ENCODE data around the gene GALNT9.

Gene GALNT9

GRCh38 chr12:132217371-132217770, 112.0 kb downstream of the GALNT9 start:
- Histone ChIP-seq H4K20me1 (ENCODE audit: insufficient read depth, low read length) (no peaks in the 10 kb centered on the region), H3K9me3 (ENCODE audit: insufficient read depth, low read length, severe bottlenecking) (no peaks in the 10 kb centered on the region), H3K36me3 (ENCODE audit: insufficient read depth, low read length) (no peaks in the 10 kb centered on the region), H3K4me2 (ENCODE audit: insufficient read depth, low read length) (no peak overlapping the region), H3K4me3 (ENCODE audit: low read depth in 1 of 2, low read length in 2 of 2) (no peak overlapping the region), H3K27me3 (ENCODE audit: insufficient read depth, low read length, poor library complexity) (no peaks in the 10 kb centered on the region), H3K9ac (ENCODE audit: low read depth, low read length) (no peak overlapping the region), H2AFZ (ENCODE audit: low read depth, low read length) (no peak overlapping the region), H3K27ac (ENCODE audit: low read length) (no peak overlapping the region), H3K79me2 (ENCODE audit: insufficient read depth, low read length) (no peaks in the 10 kb centered on the region), H3K4me1 (ENCODE audit: insufficient read depth, low read length) (no peaks in the 10 kb centered on the region)
- ATAC-seq (ENCODE audit: insufficient read depth, low read depth) (no peak), DNase-seq (no peak)
- TF ChIP-seq EZH2 (IDR thresholded peaks at IDR 0.05; ENCODE audit: borderline replicate concordance, low read depth, low read length, severe bottlenecking) (no peak), CTCF (IDR thresholded peaks at IDR 0.05; ENCODE audit: borderline replicate concordance, extremely low read depth, low read length, poor library complexity, severe bottlenecking) (no peak)

- H3K79me2 ChIP-seq (ENCODE audit: insufficient read depth, low read length): no peaks in the 10 kb centered on the region
- TF ChIP-seq CTCF (IDR thresholded peaks at IDR 0.05; ENCODE audit: borderline replicate concordance, extremely low read depth, low read length, poor library complexity, severe bottlenecking): no peak
- no peak for TF ChIP-seq EZH2 (IDR thresholded peaks at IDR 0.05; ENCODE audit: borderline replicate concordance, low read depth, low read length, severe bottlenecking)
- no peak overlapping the region for H2AFZ ChIP-seq (ENCODE audit: low read depth, low read length)
- H3K9ac ChIP-seq (ENCODE audit: low read depth, low read length): no peak overlapping the region
- DNase-seq: no peak
- H3K4me2 ChIP-seq (ENCODE audit: insufficient read depth, low read length): no peak overlapping the region
- no peaks in the 10 kb centered on the region for H3K27me3 ChIP-seq (ENCODE audit: insufficient read depth, low read length, poor library complexity)
- no peak overlapping the region for H3K4me3 ChIP-seq (ENCODE audit: low read depth in 1 of 2, low read length in 2 of 2)
- no peaks in the 10 kb centered on the region for H3K36me3 ChIP-seq (ENCODE audit: insufficient read depth, low read length)
- H4K20me1 ChIP-seq (ENCODE audit: insufficient read depth, low read length): no peaks in the 10 kb centered on the region
- no peaks in the 10 kb centered on the region for H3K9me3 ChIP-seq (ENCODE audit: insufficient read depth, low read length, severe bottlenecking)
- H3K4me1 ChIP-seq (ENCODE audit: insufficient read depth, low read length): no peaks in the 10 kb centered on the region
- H3K27ac ChIP-seq (ENCODE audit: low read length): no peak overlapping the region
- ATAC-seq (ENCODE audit: insufficient read depth, low read depth): no peak
These were observed 112.9 kb downstream of the GALNT9 start for GRCh38 chr12:132216354-132216987.

GRCh38 chr12:132215299-132215989, 113.9 kb downstream of the GALNT9 start:
- Histone ChIP-seq H4K20me1 (ENCODE audit: insufficient read depth, low read length) (no peaks in the 10 kb centered on the region), H3K79me2 (ENCODE audit: insufficient read depth, low read length) (no peaks in the 10 kb centered on the region), H3K4me3 (ENCODE audit: low read depth in 1 of 2, low read length in 2 of 2) (no peak overlapping the region), H3K27me3 (ENCODE audit: insufficient read depth, low read length, poor library complexity) (no peaks in the 10 kb centered on the region), H3K9me3 (ENCODE audit: insufficient read depth, low read length, severe bottlenecking) (no peaks in the 10 kb centered on the region), H3K4me2 (ENCODE audit: insufficient read depth, low read length) (no peak overlapping the region), H3K27ac (ENCODE audit: low read length) (no peak overlapping the region), H3K36me3 (ENCODE audit: insufficient read depth, low read length) (no peaks in the 10 kb centered on the region), H3K9ac (ENCODE audit: low read depth, low read length) (no peak overlapping the region), H3K4me1 (ENCODE audit: insufficient read depth, low read length) (no peaks in the 10 kb centered on the region), H2AFZ (ENCODE audit: low read depth, low read length) (no peak overlapping the region)
- DNase-seq (no peak), ATAC-seq (ENCODE audit: insufficient read depth, low read depth) (no peak)
- TF ChIP-seq EZH2 (IDR thresholded peaks at IDR 0.05; ENCODE audit: borderline replicate concordance, low read depth, low read length, severe bottlenecking): no peak
- no peak for TF ChIP-seq CTCF (IDR thresholded peaks at IDR 0.05; ENCODE audit: borderline replicate concordance, extremely low read depth, low read length, poor library complexity, severe bottlenecking)

Data from DND-41 (cell line).